Activated CD8-positive, alpha-beta memory T cell treated with anti-CD3 and anti-CD28 coated beads for 1 hour (primary cell): Measurements from ENCODE around the gene TMEM183A.
"Not testable (repeated sequence)": the region's sequence is repeated elsewhere in the genome, so short reads cannot be mapped to it uniquely, and the experiment has no call there.

Experiments
- DNase-seq, 2 donors: peaks; one replicate each; pipeline ENCODE4 v3.0.0-alpha.2; 2020; ENCODE audit warnings: low read depth in 1 of 2; ENCODE audit errors: extremely low read depth in 1 of 2

TMEM183A gene

GRCh38 chr1:203006948-203007871 lies at the start of gene TMEM183A:
Gene TMEM183A (plus strand): TSS chr1:203007374. CDS start chr1:203007466, 92 bp downstream.
- DNase-seq: peak; percentile 85 to 90

- peak; percentile 76 to 92 for DNase-seq
Observed at GRCh38 chr1:202957733-202958543, 49.2 kb upstream of the TMEM183A start, which contains the start of gene ADIPOR1. Gene ADIPOR1 (minus strand): TSS chr1:202958312. CDS start chr1:202951070, 7,242 bp downstream.

GRCh38 chr1:202958544-202959275 lies 48.5 kb upstream of the TMEM183A start:
- no peak for DNase-seq

- no peak for DNase-seq
Observed at GRCh38 chr1:202959276-202959620, 47.9 kb upstream of the TMEM183A start.

GRCh38 chr1:202961220-202961880 lies 45.8 kb upstream of the TMEM183A start:
- no peak for DNase-seq

GRCh38 chr1:202964791-202965410 lies 42.3 kb upstream of the TMEM183A start:
- no peak for DNase-seq

GRCh38 chr1:202965422-202965821 lies 41.8 kb upstream of the TMEM183A start:
- DNase-seq: no peak

- DNase-seq: no peak
Observed at GRCh38 chr1:202966006-202966898, 40.9 kb upstream of the TMEM183A start.

GRCh38 chr1:202967684-202968281 lies 39.4 kb upstream of the TMEM183A start:
- DNase-seq: no peak

- no peak for DNase-seq
Observed at GRCh38 chr1:202968351-202968750, 38.8 kb upstream of the TMEM183A start.

GRCh38 chr1:202968895-202969295 lies 38.3 kb upstream of the TMEM183A start:
- DNase-seq: no peak

GRCh38 chr1:202972046-202972445 lies 35.1 kb upstream of the TMEM183A start:
- no peak for DNase-seq

- DNase-seq: no peak
Observed at GRCh38 chr1:202974856-202975255, 32.3 kb upstream of the TMEM183A start.

- no peak for DNase-seq
Observed at GRCh38 chr1:202976633-202977032, 30.5 kb upstream of the TMEM183A start.

- DNase-seq: no peak
Observed at GRCh38 chr1:202979459-202979858, 27.7 kb upstream of the TMEM183A start.

- DNase-seq: no peak
Observed at GRCh38 chr1:202981939-202982338, 25.2 kb upstream of the TMEM183A start.

- DNase-seq: no peak
Observed at GRCh38 chr1:202982715-202983430, 24.3 kb upstream of the TMEM183A start.

GRCh38 chr1:202986120-202986519 lies 21.1 kb upstream of the TMEM183A start:
- not testable (repeated sequence) for DNase-seq
